ENCODE data around the gene TMEM119. TPM values are rescaled to one million over a fixed set of nuclear protein-coding genes. Genes with fewer than 3 reads are reported as not detected.

The TMEM119 gene
- total RNA-seq, 3 donors from 2014 or later, result 0.08 to 0.54 TPM; not detected in 1

DNA sequence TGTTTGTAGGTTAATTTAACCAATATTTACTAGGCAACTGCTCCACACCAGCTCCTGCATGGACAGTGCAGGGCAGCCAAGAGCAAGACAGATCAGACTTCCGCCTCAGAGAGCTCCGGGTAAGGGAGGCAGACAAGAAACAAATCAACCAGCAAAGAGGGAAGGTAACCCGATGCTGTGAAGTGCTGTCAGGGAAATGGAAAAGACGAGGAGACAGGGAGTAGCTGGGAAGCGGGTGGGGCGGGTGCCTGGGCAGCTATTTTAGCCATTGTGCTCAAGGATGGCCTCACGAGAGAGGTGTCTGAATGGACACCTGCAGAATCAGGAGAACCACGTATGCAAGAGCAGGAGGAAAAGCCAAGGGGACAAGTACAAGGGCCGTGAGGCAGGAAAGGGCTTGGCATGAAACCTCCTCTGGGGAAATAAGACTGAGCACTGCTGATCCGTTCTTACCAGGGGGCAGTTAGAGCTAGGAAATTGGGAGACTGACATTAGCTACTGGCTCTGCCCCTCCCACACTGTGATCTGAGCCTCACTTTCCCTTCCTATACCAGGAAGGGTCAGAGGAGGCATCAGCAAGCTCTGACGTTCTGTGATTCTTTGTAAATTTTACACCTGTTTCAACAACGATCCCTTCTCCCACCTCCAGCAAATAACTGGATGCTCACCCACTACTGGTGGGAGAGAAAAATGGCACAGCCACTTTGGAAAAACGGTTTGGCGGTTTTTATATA is 6.5 kb upstream of the TMEM119 start:
- DNase-seq, result no peak
- Mint-ChIP-seq H3K36me3 (ENCODE audit: insufficient read depth) (no peaks in the 10 kb centered on the region), H3K4me3 (no peak overlapping the region), H3K4me1 (ENCODE audit: low read depth) (no peaks in the 10 kb centered on the region), H3K27me3 (ENCODE audit: low read depth) (no peaks in the 10 kb centered on the region), H3K9me3 (no peaks in the 10 kb centered on the region)
- ATAC-seq, result no peak

DNA sequence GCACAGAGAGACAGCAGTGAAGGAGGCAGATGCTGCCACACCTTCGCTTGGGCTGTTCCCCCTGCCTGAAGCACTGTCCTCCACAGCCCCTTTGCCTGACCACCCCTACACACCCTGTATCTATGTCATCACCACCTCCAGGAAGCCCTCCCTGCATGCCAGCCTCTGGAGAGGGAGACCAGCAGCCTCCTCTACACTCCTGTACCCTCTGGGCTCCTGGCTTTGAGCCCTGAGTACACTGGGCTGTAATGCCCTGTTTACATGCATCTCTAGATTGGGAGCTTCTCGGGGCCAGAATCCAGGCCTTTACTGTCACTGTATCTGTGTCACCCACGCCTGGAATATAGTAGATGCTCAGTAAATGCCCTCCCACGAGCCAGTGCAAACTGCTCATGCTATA is 5.9 kb upstream of the TMEM119 start:
- Mint-ChIP-seq H3K4me1 (ENCODE audit: low read depth) (no peaks in the 10 kb centered on the region), H3K4me3 (no peak overlapping the region), H3K36me3 (ENCODE audit: insufficient read depth) (no peaks in the 10 kb centered on the region), H3K9me3 (no peaks in the 10 kb centered on the region), H3K27me3 (ENCODE audit: low read depth) (no peaks in the 10 kb centered on the region)
- DNase-seq (no peak), ATAC-seq (no peak)

DNA sequence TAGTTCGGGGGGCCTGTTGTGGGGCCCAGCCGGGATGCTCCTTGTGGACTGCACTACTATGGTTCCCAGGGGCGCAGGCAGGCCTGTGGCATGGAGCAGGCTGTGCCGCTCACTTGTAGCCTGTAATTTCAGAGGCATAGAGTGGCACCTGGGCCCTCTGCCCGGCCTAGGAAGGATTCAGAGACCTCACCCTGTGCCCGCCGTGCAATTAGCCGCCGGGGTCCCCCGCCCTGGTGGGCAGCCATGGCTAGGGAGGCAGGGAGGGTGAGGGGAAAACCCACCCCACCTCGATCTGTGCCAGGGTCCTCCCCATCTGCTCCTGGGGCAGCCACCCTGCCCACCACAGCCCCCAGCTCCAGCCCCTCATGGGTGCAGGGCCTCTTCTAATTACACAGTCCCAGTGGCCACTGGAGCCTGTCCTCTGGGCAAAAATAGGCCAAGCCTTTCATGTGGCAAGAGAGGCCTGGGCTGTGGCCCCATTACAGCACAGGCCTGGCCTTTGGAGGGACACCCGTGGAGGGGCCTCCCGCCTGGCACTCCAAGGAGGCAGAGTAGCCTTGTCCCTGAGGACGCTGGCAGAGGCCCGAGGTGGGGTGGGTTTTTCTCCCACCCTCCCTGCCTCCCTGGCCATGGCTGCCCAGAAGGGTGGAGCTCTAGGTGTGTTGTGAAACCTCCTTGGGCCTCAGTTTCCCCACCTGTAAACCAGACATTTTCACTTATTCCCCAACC is 5.3 kb upstream of the TMEM119 start:
- DNase-seq (no peak), ATAC-seq (no peak)
- H3K27me3 Mint-ChIP-seq (ENCODE audit: low read depth), result no peaks in the 10 kb centered on the region
- no peak overlapping the region for H3K4me3 Mint-ChIP-seq
- no peaks in the 10 kb centered on the region for H3K36me3 Mint-ChIP-seq (ENCODE audit: insufficient read depth)
- no peaks in the 10 kb centered on the region for H3K9me3 Mint-ChIP-seq
- no peaks in the 10 kb centered on the region for H3K4me1 Mint-ChIP-seq (ENCODE audit: low read depth)

DNA sequence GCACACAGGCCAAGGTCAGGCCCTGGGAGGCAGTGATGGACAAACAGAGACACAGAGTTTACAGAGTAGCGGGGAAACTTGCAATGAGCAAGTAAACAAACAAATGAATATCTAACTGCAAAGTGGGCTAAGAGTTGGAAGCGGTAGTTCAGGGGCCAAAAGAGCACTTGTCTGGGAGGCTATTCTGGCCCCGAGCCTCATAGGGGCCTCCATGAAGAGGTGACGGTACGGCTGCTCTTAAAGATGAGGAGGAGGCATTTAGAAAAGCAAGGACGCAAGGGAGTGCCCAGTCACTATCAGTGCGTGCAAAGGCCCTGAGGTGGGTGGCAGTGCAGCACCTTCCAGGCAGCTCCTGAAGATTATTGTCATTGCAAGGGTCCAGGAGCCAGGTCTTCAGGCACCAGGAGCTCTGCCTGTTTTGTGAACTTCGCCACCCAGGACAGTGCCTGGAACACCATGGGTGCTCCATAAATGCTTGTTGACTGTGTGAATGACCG is 4.4 kb upstream of the TMEM119 start:
- no peaks in the 10 kb centered on the region for H3K36me3 Mint-ChIP-seq (ENCODE audit: insufficient read depth)

DNA sequence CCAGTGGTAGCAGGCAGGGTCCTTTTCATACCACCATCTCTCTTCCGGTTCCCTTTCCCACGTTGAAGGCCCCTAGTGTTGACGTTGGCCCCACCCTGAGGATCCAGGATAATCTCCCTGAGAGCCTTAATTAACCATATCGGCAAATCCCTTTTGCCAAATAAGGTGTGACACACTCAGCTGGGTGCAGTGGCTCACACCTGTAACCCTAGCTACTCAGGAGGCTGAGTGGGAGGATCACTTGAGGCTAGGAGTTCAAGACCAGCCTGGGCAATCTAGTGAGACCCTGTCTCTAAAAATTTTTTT is 2.8 kb upstream of the TMEM119 start:
- Mint-ChIP-seq H3K9me3 (no peaks in the 10 kb centered on the region), H3K4me3 (no peak overlapping the region), H3K27me3 (ENCODE audit: low read depth) (no peaks in the 10 kb centered on the region), H3K4me1 (ENCODE audit: low read depth) (no peaks in the 10 kb centered on the region), H3K36me3 (ENCODE audit: insufficient read depth) (no peaks in the 10 kb centered on the region)
- DNase-seq (no peak), ATAC-seq (no peak)

More for the DNA sequence above, 4.4 kb upstream of the TMEM119 start:
- Mint-ChIP-seq H3K27me3 (ENCODE audit: low read depth) (no peaks in the 10 kb centered on the region), H3K9me3 (no peaks in the 10 kb centered on the region), H3K4me3 (no peak overlapping the region), H3K4me1 (ENCODE audit: low read depth) (no peaks in the 10 kb centered on the region)
- no peak for DNase-seq
- no peak for ATAC-seq

DNA sequence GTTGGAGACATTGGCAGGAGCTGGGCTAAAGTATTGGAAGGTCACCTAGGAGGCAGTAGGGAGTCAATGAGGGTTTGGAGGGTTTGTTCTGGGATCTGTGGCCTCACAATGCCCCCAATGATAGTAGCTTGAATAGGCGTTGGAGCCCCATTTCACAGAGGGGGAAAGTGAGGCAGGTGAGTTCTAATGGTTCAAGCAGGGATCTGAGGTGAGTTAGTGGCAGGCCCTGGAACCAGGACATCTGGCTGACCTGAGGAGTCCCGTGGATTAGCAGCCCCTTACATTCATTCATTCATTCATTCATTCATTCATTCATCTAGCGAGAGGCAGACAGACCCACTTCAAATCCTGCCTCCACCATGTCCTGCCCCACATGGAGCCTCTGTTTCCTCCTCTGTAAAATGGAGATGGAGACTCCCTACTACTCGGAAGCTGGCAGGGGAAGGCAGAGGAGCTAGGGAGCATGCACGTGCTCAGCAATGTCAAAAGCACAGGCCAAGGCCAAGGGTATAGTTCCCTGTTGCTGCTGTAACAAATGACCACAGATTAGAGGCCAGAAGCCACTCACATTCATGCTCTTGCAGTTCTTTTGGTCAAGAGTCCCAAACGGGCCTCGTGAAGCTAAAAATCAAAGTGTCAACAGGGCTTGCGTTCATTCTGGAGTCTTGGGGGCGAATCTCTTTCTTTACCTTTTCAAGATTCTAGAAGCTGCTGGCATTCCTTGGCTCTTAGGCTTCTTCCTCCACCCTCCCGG is 2.2 kb upstream of the TMEM119 start:
- no peak for DNase-seq
- H3K36me3 Mint-ChIP-seq (ENCODE audit: insufficient read depth), result no peaks in the 10 kb centered on the region
- H3K9me3 Mint-ChIP-seq, result no peaks in the 10 kb centered on the region
- no peaks in the 10 kb centered on the region for H3K27me3 Mint-ChIP-seq (ENCODE audit: low read depth)
- H3K4me3 Mint-ChIP-seq, result no peak overlapping the region
- H3K4me1 Mint-ChIP-seq (ENCODE audit: low read depth), result no peaks in the 10 kb centered on the region
- ATAC-seq, result no peak

DNA sequence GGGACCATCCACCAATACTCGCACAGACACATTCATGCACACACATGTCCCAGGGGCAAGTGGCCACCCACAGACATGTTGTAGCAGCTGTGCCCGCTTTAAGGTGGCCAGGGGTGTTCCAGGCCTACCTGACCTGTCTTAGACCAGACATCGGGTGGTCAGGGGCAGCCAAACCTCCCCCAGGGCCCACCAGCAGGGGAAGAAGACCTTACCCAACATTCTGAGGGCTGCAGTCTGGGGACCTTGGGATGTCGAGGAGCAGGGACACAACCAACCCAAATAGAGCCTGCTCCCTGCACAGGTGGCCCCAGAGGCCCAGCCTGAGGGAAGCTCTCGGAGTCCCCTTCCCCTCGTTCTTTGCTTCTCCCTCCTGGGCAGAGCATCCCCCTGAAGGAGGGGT is 1.7 kb upstream of the TMEM119 start:
- H3K9me3 Mint-ChIP-seq, result no peaks in the 10 kb centered on the region
- ATAC-seq (no peak), DNase-seq (no peak)
- no peaks in the 10 kb centered on the region for H3K36me3 Mint-ChIP-seq (ENCODE audit: insufficient read depth)
- no peak overlapping the region for H3K4me3 Mint-ChIP-seq
- no peaks in the 10 kb centered on the region for H3K4me1 Mint-ChIP-seq (ENCODE audit: low read depth)
- no peaks in the 10 kb centered on the region for H3K27me3 Mint-ChIP-seq (ENCODE audit: low read depth)

DNA sequence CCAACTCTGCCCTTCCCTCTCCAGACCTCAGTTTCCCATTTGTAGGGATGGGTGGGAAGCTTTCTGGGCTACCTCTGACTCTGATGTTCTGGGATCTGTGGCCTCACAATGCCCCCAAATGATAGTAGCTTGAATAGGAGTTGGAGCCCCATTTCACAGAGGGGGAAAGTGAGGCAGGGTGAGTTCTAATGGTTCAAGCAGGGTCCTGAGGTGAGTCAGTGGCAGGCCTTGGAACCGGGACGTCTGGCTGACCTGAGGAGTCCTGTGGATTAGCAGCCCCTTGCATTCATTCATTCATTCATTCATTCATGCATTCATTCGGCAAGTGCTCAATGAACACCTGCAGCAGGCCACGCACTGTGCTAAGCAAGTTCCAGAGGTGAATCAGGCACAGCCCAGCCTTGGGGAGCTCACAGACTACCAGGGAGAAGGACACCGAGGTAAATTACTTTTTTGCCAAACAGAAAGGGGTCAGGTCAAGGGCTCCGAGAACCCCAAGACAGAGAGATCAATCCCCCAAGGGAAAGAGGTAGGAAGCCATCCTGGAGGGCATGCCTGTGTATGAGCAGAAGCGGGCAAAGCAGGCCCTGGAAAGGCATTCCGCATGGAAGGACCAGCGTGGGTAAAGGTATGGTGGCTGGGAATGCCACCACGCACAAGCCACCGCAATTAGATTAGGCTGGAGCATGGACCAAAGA is 818 bp upstream of the TMEM119 start:
- Mint-ChIP-seq H3K36me3 (ENCODE audit: insufficient read depth) (no peaks in the 10 kb centered on the region), H3K27me3 (ENCODE audit: low read depth) (no peaks in the 10 kb centered on the region)
- no peak for DNase-seq

DNA sequence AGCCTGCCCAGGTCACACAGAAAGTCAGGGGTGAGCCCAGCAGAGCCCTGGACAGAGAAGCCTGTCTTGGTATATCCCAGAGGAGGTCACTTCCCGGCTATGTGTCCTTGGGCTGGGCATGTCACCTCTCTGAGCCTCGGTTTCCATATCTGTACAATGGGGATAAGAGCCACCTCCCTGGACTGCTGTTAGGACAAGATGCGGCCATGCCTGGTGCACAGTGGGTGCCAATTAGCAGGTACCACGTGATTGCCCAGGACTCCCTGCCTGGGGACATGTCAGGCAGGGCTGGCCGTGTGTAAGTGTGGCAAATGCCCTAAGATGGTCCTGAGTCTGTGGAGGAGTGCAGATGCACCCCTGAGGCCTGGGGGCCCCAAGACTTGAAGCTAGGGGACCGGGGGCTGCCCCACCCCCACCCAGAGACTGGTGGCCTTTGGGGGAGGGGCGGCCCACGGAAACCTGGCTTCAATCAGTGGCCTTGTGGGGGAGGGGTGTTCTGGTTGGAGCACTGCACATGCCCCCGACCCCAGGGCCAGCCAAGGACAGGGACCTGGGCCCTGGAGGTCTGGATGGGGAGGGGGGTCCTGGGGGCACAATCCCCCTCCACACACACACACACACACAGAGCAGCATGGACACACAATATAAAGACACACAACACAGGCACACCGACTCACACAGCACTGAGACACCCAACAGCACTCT is 878 bp downstream of the TMEM119 start:
- Mint-ChIP-seq H3K9me3 (no peaks in the 10 kb centered on the region), H3K36me3 (ENCODE audit: insufficient read depth) (no peaks in the 10 kb centered on the region), H3K4me1 (ENCODE audit: low read depth) (no peaks in the 10 kb centered on the region), H3K27me3 (ENCODE audit: low read depth) (no peaks in the 10 kb centered on the region), H3K4me3 (no peak overlapping the region)
- DNase-seq (no peak), ATAC-seq (no peak)

More for the DNA sequence above, 818 bp upstream of the TMEM119 start:
- Mint-ChIP-seq H3K4me1 (ENCODE audit: low read depth) (no peaks in the 10 kb centered on the region), H3K4me3 (no peak overlapping the region), H3K9me3 (no peaks in the 10 kb centered on the region)
- ATAC-seq, result no peak

DNA sequence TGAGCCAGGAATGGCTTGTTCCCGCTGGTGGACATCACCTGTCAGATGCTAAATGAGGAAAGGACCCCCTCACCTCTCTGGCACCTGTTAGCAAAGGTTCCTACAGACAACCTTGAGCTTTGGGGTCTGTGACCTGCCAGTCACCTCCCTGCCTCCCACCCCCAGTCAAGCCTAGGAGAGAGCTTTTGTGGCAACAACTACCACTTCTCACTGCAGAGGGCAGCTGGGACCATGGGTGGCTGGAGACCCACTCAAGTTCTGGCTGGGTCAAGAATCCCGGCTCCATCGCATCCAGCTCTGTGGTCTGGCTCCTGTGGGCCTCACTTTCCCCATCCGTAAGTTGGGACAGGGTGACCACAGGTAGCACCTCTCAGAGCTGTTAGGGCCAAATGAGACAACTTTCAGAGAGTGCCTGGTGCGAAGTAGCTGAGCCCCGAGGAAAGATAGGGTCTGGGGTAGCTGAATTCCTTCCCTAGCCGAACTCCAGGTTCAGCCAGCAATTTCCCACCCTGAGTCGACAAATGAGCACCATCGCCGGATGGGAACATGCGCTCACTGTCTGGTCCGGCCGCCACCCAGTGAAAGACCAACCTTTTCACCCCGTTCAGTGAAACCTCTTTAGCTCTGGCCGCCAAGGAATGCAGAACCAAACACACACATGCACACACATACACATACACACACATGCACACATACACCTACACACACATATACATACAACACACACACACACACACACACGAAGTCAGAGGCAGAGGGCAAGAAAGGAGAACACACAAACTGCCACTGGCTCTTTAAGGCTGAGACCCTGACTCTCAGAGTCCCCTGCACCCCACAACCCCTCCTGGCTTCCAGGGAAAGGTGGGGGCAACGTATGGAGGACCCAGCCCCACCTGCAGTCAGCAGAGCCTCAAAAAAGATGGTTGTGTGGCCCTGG is 1.9 kb downstream of the TMEM119 start:
- Mint-ChIP-seq H3K4me1 (ENCODE audit: low read depth) (no peaks in the 10 kb centered on the region), H3K4me3 (no peak overlapping the region), H3K9me3 (no peaks in the 10 kb centered on the region), H3K36me3 (ENCODE audit: insufficient read depth) (no peaks in the 10 kb centered on the region), H3K27me3 (ENCODE audit: low read depth) (no peaks in the 10 kb centered on the region)
- ATAC-seq (no peak), DNase-seq (no peak)

DNA sequence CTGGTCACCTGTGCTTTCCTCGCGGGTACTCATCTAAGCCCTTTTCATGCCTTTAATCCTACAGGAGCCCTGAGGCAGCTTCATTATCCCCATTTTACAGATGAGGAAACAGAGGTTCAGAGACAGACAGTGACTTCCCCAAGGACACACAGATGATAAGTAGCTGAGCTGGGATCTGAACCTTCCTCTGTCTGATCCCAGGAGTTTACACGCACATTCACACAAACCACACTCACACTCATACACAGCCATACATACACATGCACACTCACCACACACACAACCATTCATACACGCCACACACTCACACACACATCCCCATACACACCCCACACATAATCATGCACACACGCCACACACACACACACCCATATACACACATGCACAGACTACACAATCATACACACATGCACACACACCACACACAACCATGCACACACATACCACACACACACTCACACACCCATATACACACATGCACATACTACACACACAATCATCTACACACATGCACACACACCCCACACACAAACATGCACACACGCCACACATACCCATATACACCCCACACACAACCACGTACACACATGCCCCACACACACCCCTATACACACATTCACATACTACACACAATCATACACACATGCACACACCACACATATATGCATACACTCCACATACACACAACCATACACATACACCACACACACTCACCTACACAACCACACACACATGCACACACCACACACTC is 2.7 kb downstream of the TMEM119 start:
- ATAC-seq, result no peak
- no peak for DNase-seq
- Mint-ChIP-seq H3K27me3 (ENCODE audit: low read depth) (no peaks in the 10 kb centered on the region), H3K4me1 (ENCODE audit: low read depth) (no peaks in the 10 kb centered on the region), H3K9me3 (no peaks in the 10 kb centered on the region), H3K36me3 (ENCODE audit: insufficient read depth) (no peaks in the 10 kb centered on the region), H3K4me3 (no peak overlapping the region)

DNA sequence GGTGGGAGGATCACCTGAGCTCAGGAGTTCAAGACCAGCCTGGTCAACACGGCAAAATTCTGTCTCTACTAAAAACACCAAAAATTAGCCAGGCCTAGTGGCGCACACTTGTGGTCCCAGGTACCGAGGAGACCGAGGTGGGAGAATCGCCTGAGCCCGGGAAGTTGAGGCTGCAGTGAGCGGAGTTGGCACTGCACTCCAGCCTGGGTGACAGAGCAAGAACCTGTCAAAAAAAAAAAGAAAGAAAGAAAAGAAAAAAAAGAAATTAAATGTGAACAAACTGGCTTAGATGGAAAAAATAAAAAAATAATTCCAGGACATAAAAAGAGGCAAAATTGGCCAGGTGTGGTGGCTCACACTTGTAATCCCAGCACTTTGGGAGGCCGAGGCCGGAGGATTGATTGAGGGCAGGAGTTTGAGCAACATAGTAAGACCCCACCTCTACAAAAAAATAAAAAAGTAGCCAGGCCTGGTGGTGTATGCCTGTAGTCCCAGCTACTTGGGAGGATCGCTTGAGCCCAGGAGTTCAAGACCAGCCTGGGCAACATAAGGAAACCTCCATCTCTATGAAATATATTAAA is 3.5 kb downstream of the TMEM119 start:
- no peak for ATAC-seq
- no peak for DNase-seq
- H3K36me3 Mint-ChIP-seq (ENCODE audit: insufficient read depth), result no peaks in the 10 kb centered on the region

More for the DNA sequence above, 3.5 kb downstream of the TMEM119 start:
- Mint-ChIP-seq H3K9me3 (no peaks in the 10 kb centered on the region), H3K4me1 (ENCODE audit: low read depth) (no peaks in the 10 kb centered on the region), H3K4me3 (no peak overlapping the region), H3K27me3 (ENCODE audit: low read depth) (no peaks in the 10 kb centered on the region)

Measured in activated T-cell treated with anti-CD3 and anti-CD28 coated beads, Interleukin-2, amount 50 U/mL, for 4 hours (primary cell).